AG10803 (cell line): Measurements from ENCODE around the gene DIPK1A.

Experiments used
- DNase-seq: peaks from one replicate; pipeline ENCODE4 v3.0.0; 2010; ENCODE audit warnings: low read depth
- H3K4me3 ChIP-seq: 2 replicates; pipeline ENCODE4 v1.5.1; 2011; ENCODE audit warnings: mild to moderate bottlenecking, low read length, control low read depth
- TF ChIP-seq, protein P1 (sequence below): conservative IDR thresholded peaks from 2 replicates; pipeline ENCODE4 v1.5.1; 2011; ENCODE audit warnings: mild to moderate bottlenecking, low read length, control low read depth, inconsistent platforms

The DIPK1A gene

DNA sequence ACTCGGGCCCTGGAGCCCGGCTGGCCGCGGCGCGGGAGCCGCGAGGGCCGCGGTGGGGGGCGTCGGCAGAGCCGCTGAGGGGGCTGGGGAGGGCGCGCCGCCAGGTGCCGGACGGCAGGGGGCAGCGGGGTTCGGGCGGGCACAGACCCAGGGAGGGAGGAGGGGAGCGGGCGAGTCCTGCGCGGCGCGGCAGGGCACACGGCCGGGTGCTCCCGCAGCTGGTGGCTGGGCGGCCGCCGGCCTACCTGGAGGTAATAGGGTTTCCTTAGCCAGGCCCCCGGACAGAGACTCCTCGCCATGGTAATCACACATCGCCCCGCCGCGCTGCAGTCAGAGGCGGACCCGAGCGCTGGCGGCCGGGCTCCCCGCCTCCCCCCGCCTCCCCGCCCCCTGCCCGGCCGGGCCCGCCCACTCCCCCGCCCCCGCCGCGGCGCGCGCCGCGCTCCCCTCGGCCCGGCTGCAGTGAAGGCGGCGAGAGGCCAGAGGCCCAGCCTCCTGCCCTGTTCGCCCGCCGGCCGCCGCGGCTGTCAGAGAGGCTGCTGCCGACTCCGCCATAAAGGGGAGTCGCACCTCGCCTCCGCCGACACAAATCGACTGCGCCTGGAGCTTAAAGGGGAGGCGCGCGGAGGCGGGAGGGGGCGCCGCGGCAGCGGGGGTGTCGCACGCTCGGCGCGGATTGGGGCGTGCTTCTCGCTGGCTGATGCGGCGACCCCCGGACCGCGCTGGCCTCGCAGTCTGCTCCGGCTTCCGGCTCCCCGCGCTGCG, at the start of gene DIPK1A:
TSS of gene DIPK1A (minus strand) at position 332 of the 765 bp plus-strand sequence. CDS start at position 299, 33 bp downstream.
- peak within 1 kb of the TSS; percentile 87 for H3K4me3 ChIP-seq
- peak; percentile 77 for DNase-seq
- TF ChIP-seq, protein P1, sequence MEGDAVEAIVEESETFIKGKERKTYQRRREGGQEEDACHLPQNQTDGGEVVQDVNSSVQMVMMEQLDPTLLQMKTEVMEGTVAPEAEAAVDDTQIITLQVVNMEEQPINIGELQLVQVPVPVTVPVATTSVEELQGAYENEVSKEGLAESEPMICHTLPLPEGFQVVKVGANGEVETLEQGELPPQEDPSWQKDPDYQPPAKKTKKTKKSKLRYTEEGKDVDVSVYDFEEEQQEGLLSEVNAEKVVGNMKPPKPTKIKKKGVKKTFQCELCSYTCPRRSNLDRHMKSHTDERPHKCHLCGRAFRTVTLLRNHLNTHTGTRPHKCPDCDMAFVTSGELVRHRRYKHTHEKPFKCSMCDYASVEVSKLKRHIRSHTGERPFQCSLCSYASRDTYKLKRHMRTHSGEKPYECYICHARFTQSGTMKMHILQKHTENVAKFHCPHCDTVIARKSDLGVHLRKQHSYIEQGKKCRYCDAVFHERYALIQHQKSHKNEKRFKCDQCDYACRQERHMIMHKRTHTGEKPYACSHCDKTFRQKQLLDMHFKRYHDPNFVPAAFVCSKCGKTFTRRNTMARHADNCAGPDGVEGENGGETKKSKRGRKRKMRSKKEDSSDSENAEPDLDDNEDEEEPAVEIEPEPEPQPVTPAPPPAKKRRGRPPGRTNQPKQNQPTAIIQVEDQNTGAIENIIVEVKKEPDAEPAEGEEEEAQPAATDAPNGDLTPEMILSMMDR, result no peak

DNA sequence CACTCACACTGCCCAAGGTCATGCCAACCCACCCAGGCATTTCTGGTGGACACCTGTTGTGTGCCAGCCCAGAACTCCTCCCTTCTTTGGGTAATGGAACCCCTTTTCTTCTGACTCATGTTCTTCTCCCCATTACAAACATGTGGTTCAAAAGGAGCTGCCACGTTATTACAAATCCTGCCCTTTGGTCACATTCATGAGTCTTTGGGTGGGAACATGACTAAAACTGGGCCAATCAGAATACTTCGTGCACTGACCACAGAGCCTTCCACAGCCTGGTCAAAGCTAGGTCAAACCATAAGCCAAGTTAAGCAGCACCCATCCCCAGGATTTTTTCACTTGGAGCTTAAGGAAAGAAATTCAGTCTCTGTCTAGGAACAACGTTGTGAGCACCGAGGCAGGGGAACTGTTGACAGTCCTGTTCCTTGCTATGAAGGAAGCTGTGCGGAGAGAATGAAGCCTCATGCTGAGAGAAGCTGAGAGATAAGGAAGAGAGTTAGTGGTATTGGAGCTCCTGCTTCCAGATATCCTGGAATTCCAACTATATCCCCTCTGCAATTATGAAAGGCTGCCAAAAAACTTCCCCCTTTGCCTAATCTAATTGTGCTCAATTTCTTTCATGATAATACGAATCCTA, 46.8 kb upstream of the DIPK1A start:
- peak; percentile 21 for DNase-seq
- H3K4me3 ChIP-seq, result no peak overlapping the region
- TF ChIP-seq, protein P1, result no peak

- TF ChIP-seq, protein P1, result no peak
- no peak for DNase-seq
- H3K4me3 ChIP-seq, result no peak overlapping the region
These were observed 44.0 kb upstream of the DIPK1A start for GRCh38 chr1:93005252-93005598.

DNA sequence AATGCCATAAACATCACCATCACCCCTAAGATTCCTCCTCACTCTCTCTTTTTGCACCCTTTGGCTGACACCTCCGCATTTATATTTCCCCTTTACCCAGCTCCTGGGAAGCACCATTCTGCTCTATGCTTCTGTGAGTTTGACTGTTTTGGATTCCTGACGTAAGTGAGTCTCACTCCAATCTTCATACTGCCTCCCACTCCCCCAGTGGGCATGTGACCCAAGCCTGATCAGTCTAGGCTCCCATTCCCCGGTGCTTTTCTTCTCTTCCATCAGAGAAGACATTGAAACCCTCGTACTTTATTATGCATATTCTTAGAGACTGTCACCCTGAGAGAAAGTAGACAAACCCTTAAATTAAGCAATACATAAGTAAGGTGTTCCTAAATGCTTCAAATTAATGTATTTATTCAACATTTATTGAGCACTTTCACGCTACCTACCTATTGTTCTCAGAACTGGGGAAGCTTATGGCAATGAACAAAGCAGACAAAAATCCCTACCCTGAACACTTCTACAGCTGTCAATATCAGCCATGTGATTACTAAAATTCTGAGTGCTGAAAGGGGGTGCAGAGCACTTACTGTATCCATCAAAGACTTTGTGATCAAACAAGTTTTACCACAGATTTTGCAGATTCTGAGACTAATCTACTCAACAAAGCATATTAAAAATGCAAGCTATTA, 43.4 kb upstream of the DIPK1A start:
- TF ChIP-seq, protein P1, result no peak
- H3K4me3 ChIP-seq, result no peak overlapping the region
- no peak for DNase-seq

GRCh38 chr1:93003981-93004380, 42.7 kb upstream of the DIPK1A start:
- no peak for DNase-seq
- no peak overlapping the region for H3K4me3 ChIP-seq
- TF ChIP-seq, protein P1, result no peak

DNA sequence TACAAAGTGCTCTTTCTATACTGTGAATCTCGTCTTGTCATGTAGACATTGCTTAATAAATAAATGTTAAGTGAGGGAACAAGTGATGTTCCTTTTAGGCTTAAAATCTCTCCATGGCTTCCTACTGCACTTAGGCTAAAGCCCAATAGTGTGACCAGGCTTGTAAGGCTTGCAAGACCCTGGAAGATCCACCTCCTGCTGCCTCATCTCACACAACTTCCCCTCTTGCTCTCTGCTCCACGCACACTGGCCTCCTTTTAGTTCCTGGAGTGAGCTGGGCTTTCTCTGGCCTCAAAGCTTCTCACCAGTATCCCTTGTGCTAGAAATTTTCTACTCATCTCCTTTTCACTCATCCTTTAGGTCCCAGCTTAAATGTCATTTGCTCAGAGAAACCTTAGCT, 41.5 kb upstream of the DIPK1A start:
- H3K4me3 ChIP-seq, result no peak overlapping the region
- TF ChIP-seq, protein P1, result no peak
- no peak for DNase-seq
